Neural progenitor cell (in vitro differentiated cells): Measurements from ENCODE around the gene KCNIP1.

ENCODE experiments used
- CTCF ChIP-seq: fragments of 200-600 bp; sonication (generic); IDR thresholded peaks from 2 replicates; pipeline ENCODE4 v1.5.1; 2017; ENCODE audit warnings: antibody characterized with exemption, mild to moderate bottlenecking
- EZH2 ChIP-seq: fragments of 200-600 bp; sonication (generic); IDR thresholded peaks from 2 replicates; pipeline ENCODE4 v1.6.1; 2017; ENCODE audit warnings: antibody characterized with exemption, mild to moderate bottlenecking, moderate library complexity
- EZH2phosphoT487 ChIP-seq: fragments of 200-600 bp; sonication (generic); IDR thresholded peaks from 2 replicates; pipeline ENCODE4 v1.6.1; 2017; ENCODE audit warnings: antibody characterized with exemption

- TF ChIP-seq CTCF: no peak
- no peak for TF ChIP-seq EZH2phosphoT487
- no peak for TF ChIP-seq EZH2
Measured at GRCh38 chr5:170622933-170623332, 119.1 kb downstream of the KCNIP1 start.
